Mesodermal cell (in vitro differentiated cells): ENCODE data around the gene NCK2.
"Not testable (repeated sequence)": the region's sequence is repeated elsewhere in the genome, so short reads cannot be mapped to it uniquely, and the experiment has no call there.

Experiments
- H3K27ac ChIP-seq: 2 replicates; pipeline ENCODE4 v1.7.0; 2013; ENCODE audit warnings: mild to moderate bottlenecking, low read depth, low read length, moderate library complexity; ENCODE audit not compliant: severe bottlenecking
- H3K36me3 ChIP-seq: 2 replicates; pipeline ENCODE4 v1.7.1; 2013; ENCODE audit warnings: mild to moderate bottlenecking, low read length, moderate library complexity; ENCODE audit not compliant: control insufficient read depth, insufficient read depth
- H3K4me1 ChIP-seq: one replicate; pipeline ENCODE4 v1.7.1; 2013; ENCODE audit warnings: mild to moderate bottlenecking, low read length; ENCODE audit not compliant: insufficient read depth, control insufficient read depth, poor library complexity, severe bottlenecking
- H3K4me3 ChIP-seq: 2 replicates; pipeline ENCODE4 v1.7.0; 2013; ENCODE audit warnings: low read length, control low read depth, mild to moderate bottlenecking; ENCODE audit not compliant: insufficient read depth, poor library complexity, severe bottlenecking; ENCODE audit errors: extremely low read depth
- H3K9me3 ChIP-seq: 2 replicates; pipeline ENCODE4 v1.7.1; 2013; ENCODE audit warnings: mild to moderate bottlenecking, low read length, moderate library complexity; ENCODE audit not compliant: control insufficient read depth
- WGBS, 2 experiments: methylation state at CpG; one replicate each; pipeline ENCODE4 v1.1.5; 2013; ENCODE audit warnings: missing lambda C conversion rate in 2 of 2; ENCODE audit not compliant: insufficient coverage in 2 of 2; 5-methylcytosine and 5-hydroxymethylcytosine counted together

The NCK2 gene

DNA sequence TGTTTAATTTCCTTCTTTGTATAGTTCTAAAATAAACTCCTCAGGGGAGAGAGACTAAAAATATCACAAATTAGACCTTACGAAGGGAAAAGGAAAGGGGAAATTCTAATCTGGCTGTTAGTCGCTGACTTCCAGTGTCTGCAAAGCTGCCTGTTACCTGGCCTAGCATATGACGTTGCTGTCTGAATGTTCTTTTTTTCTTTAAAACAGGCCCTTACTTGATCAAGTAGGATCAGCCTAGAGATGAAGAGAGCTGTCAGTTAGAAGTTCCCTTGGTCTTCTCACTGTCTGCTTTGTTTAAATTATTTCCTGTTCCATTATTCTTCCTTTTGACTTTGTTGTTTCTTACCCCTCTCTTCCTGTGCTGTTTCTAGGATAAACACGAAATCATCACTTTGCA, 11.2 kb downstream of the NCK2 start:
- H3K27ac ChIP-seq, result peak overlapping the region; percentile 2
- peaks cover 54% of the 10 kb centered on the region for H3K36me3 ChIP-seq
- 93 to 94% methylated on average over 2 to 3 of the region's 4 CpGs for WGBS, 2 experiments
- H3K4me1 ChIP-seq, result peaks cover 17% of the 10 kb centered on the region
- no peak overlapping the region for H3K4me3 ChIP-seq
- H3K9me3 ChIP-seq, result no peaks in the 10 kb centered on the region

DNA sequence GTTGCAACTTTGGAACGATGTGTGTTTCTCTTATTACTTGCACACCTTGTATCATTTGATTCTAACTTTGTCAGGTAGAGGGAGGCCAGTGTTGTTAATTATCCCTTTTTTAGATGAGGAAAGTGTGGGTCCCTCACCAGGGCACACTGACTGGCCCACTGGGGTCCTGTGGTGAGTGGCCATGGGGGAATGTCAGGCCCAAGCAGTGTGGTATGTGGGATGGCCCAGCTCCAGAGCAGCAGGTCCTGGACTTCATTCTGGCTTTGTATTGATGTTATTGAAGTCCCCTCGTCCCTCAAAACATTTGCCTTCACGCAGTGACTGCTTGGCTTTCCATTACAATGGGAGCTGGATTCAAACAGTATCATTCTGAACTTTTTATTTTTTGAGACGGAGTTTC, 11.7 kb downstream of the NCK2 start:
- H3K9me3 ChIP-seq, result no peaks in the 10 kb centered on the region
- 60 to 100% methylated on average over 1 to 4 of the region's 4 CpGs for WGBS, 2 experiments
- H3K4me3 ChIP-seq, result no peak overlapping the region
- no peak overlapping the region for H3K27ac ChIP-seq
- peaks cover 49% of the 10 kb centered on the region for H3K36me3 ChIP-seq
- peaks cover 23% of the 10 kb centered on the region for H3K4me1 ChIP-seq

DNA sequence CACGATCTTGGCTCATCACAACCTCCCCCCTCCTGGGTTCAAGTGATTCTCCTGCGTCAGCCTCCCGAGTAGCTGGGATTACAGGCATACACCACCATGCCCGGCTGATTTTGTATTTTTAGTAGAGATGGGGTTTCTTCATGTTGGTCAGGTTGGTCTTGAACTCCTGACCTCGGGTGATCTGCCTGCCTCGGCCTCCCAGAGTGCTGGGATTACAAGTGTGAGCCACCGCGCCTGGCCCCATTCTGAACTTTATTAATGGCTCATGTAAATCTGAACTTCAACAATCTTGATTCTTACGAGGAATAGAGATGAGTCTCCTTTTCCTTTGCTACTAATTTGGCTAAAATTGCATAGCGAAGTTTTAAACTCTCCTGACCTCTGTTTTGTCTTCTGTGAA, 12.2 kb downstream of the NCK2 start:
- H3K36me3 ChIP-seq, result peaks cover 45% of the 10 kb centered on the region
- H3K9me3 ChIP-seq, H3K4me3 ChIP-seq, H3K27ac ChIP-seq: not testable (repeated sequence)
- peaks cover 27% of the 10 kb centered on the region for H3K4me1 ChIP-seq
- WGBS, 2 experiments, result 95 to 97% methylated on average over 6 of the region's 10 CpGs

GRCh38 chr2:105757433-105757832, 12.7 kb downstream of the NCK2 start:
- Histone ChIP-seq H3K4me3 (no peak overlapping the region), H3K27ac (no peak overlapping the region)
- 94 to 100% methylated on average over 1 to 3 of the region's 4 CpGs for WGBS, 2 experiments

GRCh38 chr2:105760191-105760590, 15.5 kb downstream of the NCK2 start:
- Histone ChIP-seq H3K9me3 (no peaks in the 10 kb centered on the region), H3K27ac (no peak overlapping the region), H3K4me1 (peaks cover 30% of the 10 kb centered on the region), H3K36me3 (peaks cover 31% of the 10 kb centered on the region), H3K4me3 (no peak overlapping the region)
- WGBS, 2 experiments, result 84 to 88% methylated on average over 8 of the region's 8 CpGs

More at GRCh38 chr2:105757433-105757832, 12.7 kb downstream of the NCK2 start:
- Histone ChIP-seq H3K9me3 (no peaks in the 10 kb centered on the region), H3K36me3 (peaks cover 41% of the 10 kb centered on the region), H3K4me1 (peaks cover 33% of the 10 kb centered on the region)

DNA sequence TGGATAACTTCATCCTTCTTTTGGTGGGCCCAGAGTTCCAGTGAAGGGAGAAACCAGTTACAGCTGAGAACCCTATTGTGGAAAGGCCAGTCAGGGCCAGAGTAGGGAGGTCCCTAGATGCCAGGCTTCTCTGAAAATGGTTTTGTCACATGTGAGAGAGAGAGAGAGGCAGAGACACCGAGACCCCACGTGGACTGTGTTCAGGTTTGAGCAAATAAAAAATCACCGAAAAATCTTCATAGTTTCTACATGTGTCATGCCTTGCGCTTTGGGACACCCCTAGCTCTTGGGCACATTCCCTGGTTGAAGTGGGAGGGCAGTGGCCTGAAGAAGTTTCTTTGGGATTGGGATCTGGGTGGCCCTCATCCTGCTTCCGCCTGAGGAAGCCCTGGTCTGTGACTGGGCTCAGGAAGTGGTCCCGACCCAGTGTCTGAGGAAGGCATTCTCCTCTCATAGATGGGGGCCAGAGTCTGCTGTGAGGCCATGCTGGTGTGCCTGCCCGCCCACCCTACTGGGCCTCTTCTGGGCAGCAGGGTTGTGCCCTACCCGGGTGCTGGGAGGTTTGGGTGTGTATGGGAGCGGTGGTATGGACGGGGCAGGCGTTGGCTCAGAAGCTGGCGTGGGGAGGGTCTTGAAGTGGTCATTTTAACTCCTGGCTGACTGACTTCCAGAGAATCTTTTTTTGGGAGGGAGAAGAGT, 16.1 kb downstream of the NCK2 start:
- no peak overlapping the region for H3K27ac ChIP-seq
- H3K36me3 ChIP-seq, result peaks cover 31% of the 10 kb centered on the region
- WGBS, 2 experiments, result 89 to 92% methylated on average over 8 to 9 of the region's 12 CpGs
- peaks cover 28% of the 10 kb centered on the region for H3K4me1 ChIP-seq
- no peaks in the 10 kb centered on the region for H3K9me3 ChIP-seq
- no peak overlapping the region for H3K4me3 ChIP-seq

GRCh38 chr2:105761931-105762515, 17.3 kb downstream of the NCK2 start:
- H3K9me3 ChIP-seq, result no peaks in the 10 kb centered on the region
- peaks cover 38% of the 10 kb centered on the region for H3K36me3 ChIP-seq
- WGBS, 2 experiments, result 19 to 45% methylated on average over 5 to 8 of the region's 11 CpGs
- peak overlapping the region; percentile 65 for H3K27ac ChIP-seq
- H3K4me1 ChIP-seq, result peaks cover 19% of the 10 kb centered on the region
- H3K4me3 ChIP-seq, result no peak overlapping the region

- H3K4me1 ChIP-seq, result peaks cover 19% of the 10 kb centered on the region
- peaks cover 39% of the 10 kb centered on the region for H3K36me3 ChIP-seq
- 82 to 95% methylated on average over 4 to 8 of the region's 10 CpGs for WGBS, 2 experiments
- no peak overlapping the region for H3K27ac ChIP-seq
- H3K9me3 ChIP-seq, result no peaks in the 10 kb centered on the region
- H3K4me3 ChIP-seq, result no peak overlapping the region
Measured at GRCh38 chr2:105763076-105763475, 18.4 kb downstream of the NCK2 start.

- Histone ChIP-seq H3K4me1 (peaks cover 23% of the 10 kb centered on the region), H3K36me3 (peaks cover 44% of the 10 kb centered on the region), H3K9me3 (no peaks in the 10 kb centered on the region), H3K27ac (no peak overlapping the region), H3K4me3 (no peak overlapping the region)
- 87 to 93% methylated on average over 9 of the region's 9 CpGs for WGBS, 2 experiments
Measured at GRCh38 chr2:105764059-105764458, 19.3 kb downstream of the NCK2 start.

GRCh38 chr2:105765415-105766299, 20.9 kb downstream of the NCK2 start:
- Histone ChIP-seq H3K4me1 (peaks cover 34% of the 10 kb centered on the region), H3K4me3 (no peak overlapping the region), H3K27ac (no peak overlapping the region), H3K36me3 (peaks cover 39% of the 10 kb centered on the region), H3K9me3 (no peaks in the 10 kb centered on the region)
- WGBS, 2 experiments, result 90 to 92% methylated on average over 3 to 6 of the region's 10 CpGs
